Islet of Langerhans (tissue), 1 donor: ENCODE measurements around the gene RANBP3L.
"Not testable (repeated sequence)": the region's sequence is repeated elsewhere in the genome, so short reads cannot be mapped to it uniquely, and the experiment has no call there.

Experiments
- FAIRE-seq: peaks from one replicate; lab custom pipeline; 2011; peaks lifted over from hg19 to GRCh38; lab: Jason Lieb, UNC

RANBP3L gene

GRCh38 chr5:36301858-36302603, at the start of gene RANBP3L:
Gene RANBP3L, minus strand, starts transcription at chr5:36301902. Its CDS starts 486 bp downstream, at chr5:36301416.
- peak; percentile 5 for FAIRE-seq

GRCh38 chr5:36346896-36347690, 45.4 kb upstream of the RANBP3L start:
- FAIRE-seq, result no peak

- FAIRE-seq, result no peak
Observed at GRCh38 chr5:36344899-36345298, 43.2 kb upstream of the RANBP3L start.

GRCh38 chr5:36341720-36342119, 40.0 kb upstream of the RANBP3L start:
- FAIRE-seq, result not testable (repeated sequence)

- FAIRE-seq, result no peak
Observed at GRCh38 chr5:36337597-36337996, 35.9 kb upstream of the RANBP3L start.

- FAIRE-seq, result no peak
Observed at GRCh38 chr5:36334315-36334714, 32.6 kb upstream of the RANBP3L start.

- FAIRE-seq, result not testable (repeated sequence)
Observed at GRCh38 chr5:36332720-36333119, 31.0 kb upstream of the RANBP3L start.

- no peak for FAIRE-seq
Observed at GRCh38 chr5:36325196-36325595, 23.5 kb upstream of the RANBP3L start.

GRCh38 chr5:36323926-36324781, 22.5 kb upstream of the RANBP3L start:
- FAIRE-seq, result no peak

- FAIRE-seq, result peak; percentile 17
Observed at GRCh38 chr5:36312953-36313672, 11.4 kb upstream of the RANBP3L start.

GRCh38 chr5:36311956-36312355, 10.3 kb upstream of the RANBP3L start:
- no peak for FAIRE-seq

GRCh38 chr5:36310138-36310537, 8.4 kb upstream of the RANBP3L start:
- FAIRE-seq, result no peak

GRCh38 chr5:36305571-36306326, 4.0 kb upstream of the RANBP3L start:
- peak; percentile 70 for FAIRE-seq

- FAIRE-seq, result no peak
Observed at GRCh38 chr5:36304095-36304805, 2.5 kb upstream of the RANBP3L start.

GRCh38 chr5:36300927-36301540, 668 bp downstream of the RANBP3L start:
- FAIRE-seq, result no peak

- FAIRE-seq, result no peak
Observed at GRCh38 chr5:36300191-36300926, 1.3 kb downstream of the RANBP3L start.

GRCh38 chr5:36298552-36298951, 3.1 kb downstream of the RANBP3L start:
- FAIRE-seq, result no peak

- no peak for FAIRE-seq
Observed at GRCh38 chr5:36297653-36298052, 4.0 kb downstream of the RANBP3L start.
